Stimulated activated CD8-positive, alpha-beta memory T cell treated with anti-CD3 and anti-CD28 coated beads, Interleukin-12 subunit alpha, Interleukin-12 subunit beta, amount 100 ng/mL, for 1 hour (primary cell): ENCODE results near the gene BTG4.

Experiments used
- DNase-seq: peaks from one replicate; pipeline ENCODE4 v3.0.0-alpha.2; 2020; ENCODE audit warnings: low read depth

BTG4 gene

DNA sequence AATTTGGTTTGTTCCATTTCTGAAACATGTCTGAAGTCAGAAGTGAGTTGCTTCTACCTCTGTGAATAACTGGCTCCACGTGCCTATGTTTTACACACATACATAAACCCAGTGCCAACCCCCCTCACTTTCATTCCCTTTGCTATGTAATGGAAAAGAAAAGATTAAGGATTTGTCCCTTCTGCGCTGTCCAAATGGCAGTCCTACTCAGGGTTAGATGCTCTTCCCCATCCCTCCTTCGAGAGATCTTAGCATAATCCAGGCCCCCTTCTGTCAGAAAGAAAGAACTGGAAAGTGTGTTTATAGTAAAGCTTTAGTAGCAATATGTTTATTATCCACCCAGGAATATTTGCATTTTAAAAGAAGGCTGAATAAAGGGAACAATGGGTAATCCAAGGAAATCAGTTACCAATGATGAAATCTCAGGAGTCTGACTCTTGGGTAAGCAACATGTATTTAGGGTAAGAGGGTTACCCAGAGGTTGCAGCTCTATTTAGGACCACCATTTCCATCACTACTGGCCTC is 25.2 kb upstream of the BTG4 start:
- DNase-seq, result no peak

DNA sequence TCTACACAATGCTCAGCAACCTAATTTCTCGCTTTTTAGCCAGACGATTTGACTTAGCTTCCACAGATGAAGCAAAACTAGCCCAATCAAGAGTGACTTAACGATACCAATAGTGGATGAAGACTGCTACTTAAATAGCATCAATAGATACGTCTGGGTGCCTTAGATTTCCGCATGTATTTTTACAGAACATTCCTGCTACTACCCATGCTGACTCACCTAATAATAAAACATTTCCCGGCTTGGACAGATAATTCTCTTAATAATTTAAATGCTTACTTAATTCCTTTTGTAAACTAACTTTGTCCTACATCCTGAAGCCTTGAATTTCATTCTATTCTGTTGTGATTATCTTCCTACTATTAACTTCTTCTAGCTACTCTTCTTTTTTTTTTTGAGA is 23.1 kb upstream of the BTG4 start:
- DNase-seq, result no peak

DNA sequence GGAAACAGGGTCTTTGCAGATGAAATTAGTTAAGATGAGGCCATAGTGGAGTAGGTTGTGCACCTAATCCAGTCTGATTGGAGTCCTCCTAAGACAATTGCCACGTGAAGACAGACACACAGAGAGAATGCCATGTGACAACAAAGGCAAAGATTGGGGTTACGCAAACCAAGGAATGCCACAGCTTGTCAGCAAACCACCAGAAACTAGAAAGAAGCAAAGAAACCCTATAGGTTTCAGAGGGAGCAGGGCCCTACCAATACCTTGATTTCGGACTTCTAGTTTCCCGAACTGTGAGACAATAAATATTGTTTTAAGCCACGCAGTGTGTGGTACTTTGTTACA is 20.2 kb upstream of the BTG4 start:
- no peak for DNase-seq

DNA sequence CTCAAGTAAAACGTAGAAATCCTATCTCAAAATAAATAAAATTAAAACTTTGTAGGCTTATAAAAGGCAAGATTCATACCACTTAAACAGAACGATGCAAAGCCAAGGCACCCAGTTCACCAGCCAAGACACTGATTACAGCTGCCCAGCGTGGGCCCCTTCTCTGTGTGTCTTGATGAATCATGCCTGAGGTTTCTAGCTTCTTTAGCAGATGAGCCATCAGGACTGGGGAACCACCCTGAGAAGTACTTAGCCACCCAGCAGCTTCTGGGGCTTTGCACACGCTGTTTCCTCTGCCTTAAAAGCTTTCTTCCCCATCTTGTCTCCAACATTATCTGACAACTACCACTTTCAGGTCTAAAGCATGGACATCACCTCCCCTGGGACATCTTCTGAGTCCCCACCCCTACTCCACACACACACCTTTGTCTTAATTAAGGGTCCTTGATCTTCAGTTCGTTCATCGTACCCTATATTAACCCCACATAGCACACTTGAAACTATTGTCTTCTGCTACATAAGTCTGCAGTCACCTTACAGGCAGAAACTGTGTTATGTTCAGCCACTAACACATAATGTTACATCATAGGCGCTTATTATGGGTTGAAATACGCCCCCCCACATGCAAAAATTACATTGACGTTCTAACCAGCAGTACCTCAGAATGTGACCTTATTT is 19.6 kb upstream of the BTG4 start:
- DNase-seq, result peak; percentile 33

DNA sequence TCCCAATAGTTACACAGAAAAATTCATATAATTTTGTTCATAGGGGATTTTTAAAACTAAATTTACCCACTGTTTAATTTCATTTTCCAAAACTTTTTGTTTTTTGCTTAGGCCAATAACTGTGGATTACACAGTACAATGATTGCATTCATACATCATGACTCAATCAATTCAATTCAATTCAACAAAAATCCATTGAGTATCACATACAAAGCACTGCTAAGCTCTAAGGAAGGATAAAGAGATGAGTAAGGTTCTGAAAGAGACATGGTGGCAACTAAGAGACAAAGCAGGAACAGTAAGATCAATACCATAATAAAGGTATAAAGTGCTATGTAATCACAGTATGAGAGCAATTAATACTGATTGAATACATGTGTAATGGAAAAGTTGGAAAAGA is 18.9 kb upstream of the BTG4 start:
- no peak for DNase-seq

DNA sequence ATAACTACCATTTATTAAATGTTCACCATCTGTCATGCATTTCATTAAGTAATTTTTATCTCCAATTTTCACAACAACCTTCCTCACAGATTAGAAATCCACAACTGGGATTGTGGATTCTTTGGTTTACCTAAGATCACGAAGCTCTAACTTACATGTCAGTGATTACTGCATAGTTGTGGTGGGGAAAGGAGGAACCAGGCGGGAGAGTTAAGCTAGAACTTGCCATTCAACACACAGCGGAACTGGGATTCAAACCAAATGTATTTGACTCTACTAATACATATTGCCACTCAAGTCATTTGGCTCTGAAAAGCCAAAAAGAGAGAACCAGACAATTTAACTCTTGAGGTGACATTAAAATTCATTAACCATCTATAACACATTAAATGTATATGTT is 17.9 kb upstream of the BTG4 start:
- no peak for DNase-seq

DNA sequence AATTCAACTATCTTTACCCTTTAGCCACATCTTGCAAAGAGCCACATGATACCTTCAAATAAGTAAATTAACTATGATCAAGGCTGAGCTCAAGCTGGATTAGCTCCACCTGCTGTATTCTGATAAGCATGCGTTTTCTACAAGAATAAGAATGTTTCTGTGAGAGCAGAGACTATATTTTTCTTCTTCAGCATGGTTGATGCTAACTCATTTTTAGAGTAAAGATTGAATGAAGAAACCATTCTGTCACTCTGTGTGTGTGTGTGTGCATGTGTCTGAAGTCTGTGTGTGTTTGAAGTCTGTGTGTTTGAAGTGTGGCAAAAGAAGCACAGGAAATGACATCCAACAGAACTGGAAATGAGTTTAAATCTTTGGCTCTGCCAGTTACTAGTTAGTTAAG is 16.4 kb upstream of the BTG4 start:
- no peak for DNase-seq

DNA sequence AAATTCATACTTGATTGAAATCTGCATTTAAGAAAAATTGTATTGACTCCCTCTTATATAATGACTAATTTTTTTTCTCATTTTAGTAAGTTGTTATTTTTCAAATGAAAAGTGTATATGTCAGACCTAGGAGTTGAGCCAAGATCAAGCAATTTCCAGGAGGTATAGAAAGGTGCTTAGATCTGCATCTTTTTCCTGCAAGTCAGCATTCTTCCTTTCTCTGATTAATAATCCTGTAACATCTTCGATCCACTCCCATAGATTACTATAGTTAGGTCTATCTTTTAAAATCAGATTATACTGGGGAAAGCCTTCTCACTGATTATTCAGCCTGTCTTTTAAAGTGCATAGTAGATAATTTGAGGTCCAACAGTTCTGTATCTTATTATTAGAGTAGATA is 15.1 kb upstream of the BTG4 start:
- DNase-seq, result no peak

DNA sequence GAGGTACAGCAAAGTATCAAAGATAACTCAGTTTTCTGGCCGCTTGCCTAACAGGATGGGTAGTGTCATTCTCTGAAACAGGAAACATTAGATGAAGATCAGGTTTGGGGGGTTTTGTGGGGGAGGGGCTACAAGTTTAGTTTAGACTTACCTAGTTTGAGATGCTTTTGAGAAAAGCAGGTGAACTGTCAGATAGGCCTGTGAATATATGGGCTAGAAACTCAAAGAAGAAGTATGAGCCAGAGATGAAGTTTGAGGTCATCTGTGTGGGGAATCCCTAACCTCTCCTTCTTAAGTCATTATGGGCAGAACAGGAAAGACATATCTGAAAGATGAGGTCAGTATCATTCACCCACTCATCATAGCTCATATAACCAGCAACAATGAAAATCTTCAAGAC is 14.3 kb upstream of the BTG4 start:
- no peak for DNase-seq

DNA sequence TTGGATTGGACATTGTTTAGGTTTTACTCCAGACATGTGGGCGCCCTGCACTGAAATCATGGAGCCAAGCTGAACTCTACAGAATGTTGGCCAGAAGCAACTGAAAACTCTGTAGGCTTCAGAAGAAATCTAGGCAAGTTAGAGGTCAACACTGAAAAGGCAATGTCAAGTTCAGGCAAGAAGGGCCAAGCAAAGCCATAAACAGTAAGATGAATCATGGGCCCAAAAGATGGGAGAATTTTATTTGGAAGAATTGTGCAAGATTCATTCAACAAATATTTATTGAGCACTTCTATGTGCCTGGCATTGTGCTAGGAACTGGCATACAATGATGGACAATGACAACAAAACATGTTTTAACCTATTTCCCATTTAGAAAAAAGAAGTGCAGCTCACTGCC is 13.3 kb upstream of the BTG4 start:
- no peak for DNase-seq

DNA sequence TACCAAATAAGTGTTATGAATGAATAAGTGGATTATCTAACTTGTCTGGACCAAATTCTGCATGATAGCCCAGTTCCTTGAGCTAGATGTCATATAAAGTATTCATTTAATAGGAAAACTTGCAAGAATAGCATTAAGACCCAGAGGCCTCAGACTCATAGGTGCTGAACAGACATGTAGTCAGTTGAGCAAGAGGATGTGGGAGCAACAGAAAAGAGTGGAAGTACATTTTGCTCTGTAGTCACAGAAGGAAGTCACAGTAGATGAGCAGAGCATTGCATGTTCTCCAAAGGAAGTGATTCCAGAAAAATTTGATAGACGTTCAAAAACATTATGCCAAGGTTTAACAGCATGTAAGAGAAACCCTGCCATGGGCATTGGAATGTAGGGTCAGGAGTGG is 11.9 kb upstream of the BTG4 start:
- no peak for DNase-seq

DNA sequence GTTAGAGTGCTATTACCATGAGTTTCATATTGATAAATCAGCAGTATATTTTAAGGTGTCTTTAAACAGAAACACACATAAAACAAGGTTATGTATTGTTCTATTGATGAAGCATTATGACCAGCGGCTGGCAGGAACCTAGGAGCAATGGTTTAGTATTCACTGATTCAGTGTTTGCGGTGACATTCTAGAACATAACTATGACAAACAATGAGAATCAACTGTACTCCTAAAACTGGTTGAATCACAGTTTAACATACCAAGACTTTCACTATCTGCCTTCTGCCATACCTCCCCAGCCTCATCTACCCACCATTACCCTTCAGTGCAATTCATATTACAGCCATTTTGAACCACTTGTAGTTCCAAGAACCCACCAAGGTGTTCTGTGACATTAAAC is 11.2 kb upstream of the BTG4 start:
- no peak for DNase-seq

DNA sequence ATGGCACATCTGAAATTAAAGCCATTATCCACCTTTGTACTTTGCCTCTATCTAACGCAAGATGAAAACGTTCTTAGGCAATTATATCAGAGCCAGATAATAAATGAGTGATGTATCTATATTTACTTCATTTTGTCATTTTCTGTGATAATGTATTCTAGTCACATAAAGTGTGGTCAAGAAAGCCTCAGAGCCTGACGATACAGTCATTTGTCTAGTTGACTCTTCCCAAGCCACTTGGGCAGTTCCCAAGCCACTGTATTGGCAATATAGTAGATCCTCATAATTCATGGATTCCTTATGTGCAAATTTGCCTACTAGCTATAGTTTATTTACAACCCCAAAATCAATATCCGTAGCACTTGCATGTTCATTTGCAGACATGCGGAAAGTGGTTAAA is 10.2 kb upstream of the BTG4 start:
- DNase-seq, result no peak

DNA sequence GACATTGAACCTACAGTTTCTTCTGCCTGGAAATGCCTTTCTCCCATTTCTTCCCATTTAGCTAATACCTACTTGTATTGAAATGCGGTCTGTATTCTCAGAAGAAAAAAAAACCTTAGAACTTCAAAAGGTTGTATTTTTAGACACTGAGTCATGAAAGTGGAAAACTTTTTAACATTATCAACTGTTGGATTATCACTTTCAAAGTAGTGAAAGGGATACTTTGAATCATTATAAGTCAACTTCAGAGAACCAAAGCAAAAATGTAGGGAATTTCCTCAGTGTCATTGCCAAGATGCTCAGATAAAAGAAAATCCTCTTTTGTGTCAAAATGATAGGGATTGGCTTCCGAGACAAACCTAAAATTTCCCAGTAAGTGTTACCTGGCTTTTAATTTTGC is 8.9 kb upstream of the BTG4 start:
- DNase-seq, result no peak

DNA sequence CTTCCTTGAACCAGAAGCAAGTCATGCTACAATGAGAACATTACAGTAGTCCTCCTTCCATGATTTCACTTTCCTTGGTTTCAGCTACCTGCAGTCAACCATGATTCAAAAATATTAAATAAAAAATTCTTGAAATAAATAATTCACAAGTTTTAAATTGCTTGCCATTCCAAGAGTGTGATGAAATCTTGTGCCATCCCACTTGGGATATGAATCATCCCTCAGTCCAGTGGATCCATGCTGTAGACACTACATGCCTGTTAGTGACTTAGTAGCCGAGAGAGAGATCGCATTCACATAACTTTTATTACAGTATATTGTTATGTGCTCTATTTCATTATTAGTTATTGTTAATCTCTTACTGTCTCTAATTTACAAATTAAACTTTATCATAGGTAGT is 8.4 kb upstream of the BTG4 start:
- DNase-seq, result no peak

DNA sequence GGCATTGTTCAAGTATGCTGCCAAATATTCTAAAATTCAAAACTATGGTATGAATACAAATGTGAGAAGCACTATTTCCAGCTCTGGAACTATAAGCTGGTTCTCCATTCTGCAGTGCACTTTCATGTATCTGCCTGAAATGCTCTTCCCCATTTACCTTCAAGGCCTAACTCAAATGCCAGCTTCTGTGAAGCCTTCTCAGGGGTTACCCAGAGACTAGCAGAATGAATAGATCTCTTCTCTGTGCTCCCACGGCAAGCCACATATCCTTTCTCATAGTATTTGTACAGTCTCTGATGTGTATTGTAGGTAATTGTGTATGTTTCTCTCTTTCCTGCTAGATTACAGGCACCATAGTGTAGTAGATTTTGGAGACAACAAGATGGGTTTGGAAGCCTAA is 6.5 kb upstream of the BTG4 start:
- no peak for DNase-seq

DNA sequence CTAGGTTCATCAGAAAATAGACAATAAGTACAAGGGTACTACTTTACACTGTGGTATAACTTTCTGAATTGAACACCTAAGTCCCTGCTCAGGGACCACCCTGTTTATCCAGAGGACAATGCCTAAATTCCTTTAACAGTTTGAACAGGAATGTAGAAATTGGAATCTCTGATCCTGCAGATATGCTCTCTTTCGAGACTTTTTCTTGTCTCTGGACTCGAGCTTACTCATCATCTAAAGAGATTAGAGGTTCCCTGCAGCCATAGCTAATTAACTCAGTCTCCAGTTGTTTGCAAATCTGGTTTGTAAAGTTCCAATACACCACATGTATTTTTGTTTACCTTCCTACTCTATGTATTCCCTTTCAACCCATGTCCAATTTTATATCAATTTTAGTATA is 3.4 kb upstream of the BTG4 start:
- DNase-seq, result no peak

DNA sequence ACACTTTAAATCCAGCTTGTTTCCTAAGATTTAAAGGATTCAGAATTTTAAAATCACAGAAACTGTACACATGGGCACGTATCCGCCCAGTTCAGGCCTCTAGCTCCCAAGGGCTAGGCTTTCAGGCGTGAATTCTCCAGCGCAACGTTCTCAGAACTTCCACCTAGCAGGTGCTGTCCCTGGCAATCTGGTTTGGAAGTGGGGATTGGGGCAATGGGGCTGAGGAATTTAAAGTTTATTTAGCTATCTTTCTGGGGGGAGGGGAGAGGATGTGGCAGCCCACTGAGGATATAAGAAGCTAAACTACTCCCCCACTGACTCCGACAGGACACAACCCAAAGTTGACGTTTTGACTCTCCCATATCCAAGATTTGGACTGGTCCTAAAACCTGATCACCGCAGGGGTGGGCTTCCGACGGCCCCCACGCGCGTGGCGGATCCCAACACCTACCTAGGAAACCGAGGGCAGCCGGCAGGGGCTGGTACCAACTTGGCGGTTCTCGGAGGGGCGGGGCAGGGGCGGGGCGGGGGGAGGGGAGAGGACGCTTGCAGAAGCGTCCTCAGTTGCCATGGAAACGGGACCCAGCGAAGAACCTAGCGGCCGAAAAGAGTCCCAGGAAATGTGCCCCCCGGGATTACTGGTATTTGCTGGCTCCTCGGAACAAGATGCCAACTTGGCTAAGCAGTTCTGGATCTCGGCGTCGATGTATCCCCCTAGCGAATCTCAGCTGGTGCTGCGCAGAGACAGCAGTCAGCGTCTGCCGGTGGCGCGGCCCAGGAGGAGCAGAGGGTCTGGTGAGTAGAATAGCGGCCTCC is 2.2 kb upstream of the BTG4 start, which contains the start of gene HOATZ:
Gene HOATZ (plus strand): TSS at position 563 of the 816 bp plus-strand sequence. CDS start 7 bp downstream, at position 570.
- DNase-seq, result no peak

DNA sequence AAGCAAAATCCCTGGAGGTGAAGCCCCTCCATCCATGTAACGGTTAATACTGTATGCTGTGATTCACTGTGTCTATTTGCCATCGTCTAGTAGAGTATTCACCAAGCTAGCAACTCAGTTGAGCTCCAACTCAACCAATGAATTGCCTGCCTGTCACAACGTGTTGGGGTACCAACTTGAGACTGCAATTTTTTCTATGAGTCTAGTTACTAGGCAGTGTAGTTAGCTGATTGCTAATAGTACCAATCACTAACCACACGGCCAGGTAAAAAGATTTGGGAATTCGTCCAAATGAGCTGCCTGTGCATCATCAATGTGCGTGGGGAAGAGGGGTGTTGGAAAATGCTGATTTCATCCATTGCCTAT is 1.0 kb upstream of the BTG4 start:
- DNase-seq, result no peak

DNA sequence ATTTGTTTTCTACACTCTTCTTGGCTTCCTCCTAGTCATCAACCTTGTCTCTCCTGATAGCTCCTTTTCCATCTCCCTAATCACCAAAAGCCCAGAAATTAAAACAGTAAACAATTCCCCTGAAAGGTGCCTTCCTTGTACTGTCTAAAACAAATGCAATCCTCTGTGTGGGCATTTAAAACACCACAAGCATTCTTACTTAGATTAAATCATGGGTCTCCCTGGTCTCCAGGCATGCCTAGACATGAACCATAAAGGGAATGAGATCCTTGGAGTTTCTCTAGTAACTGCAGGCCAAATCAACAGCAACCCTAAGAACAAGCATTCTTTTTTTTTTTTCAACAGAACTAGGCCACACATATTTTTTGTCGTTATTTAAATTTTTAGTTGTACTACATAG is 1.9 kb downstream of the BTG4 start:
- DNase-seq, result no peak

DNA sequence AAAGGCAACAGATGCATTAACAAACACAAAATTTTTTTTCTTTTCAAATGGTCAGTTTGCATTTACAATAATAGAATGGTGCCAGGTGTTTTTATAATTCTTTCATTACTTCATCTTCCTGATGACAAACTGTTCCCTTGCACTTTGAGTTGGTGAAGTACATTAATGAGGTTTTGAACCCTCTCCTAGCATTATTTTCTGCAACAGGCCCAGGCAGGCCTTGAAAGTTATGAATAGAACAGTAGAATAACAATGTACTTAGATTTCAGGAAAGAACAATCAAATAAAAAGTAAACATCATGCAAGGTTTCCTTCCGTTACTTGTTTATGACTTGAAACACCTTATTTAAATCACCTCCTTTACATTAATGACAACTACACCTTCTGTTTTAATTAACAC is 9.6 kb downstream of the BTG4 start:
- no peak for DNase-seq

DNA sequence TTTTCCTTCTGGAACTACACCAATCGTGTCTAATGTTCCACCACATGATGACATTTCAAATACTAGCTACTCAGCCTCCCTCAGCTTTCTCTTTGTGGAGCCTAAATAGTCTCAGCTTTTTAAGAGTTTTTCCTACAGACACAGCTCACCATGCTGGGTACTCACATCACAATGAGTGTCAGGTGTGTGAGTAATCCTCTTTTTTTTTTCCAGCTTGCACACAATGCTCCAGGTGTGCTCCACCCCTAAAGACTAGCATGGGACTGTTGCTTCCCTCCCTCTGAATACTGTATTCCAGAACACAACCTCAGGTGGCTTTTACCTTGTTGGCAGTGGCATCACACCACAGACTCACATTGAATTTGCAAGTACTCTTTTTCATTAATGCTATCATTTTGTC is 11.7 kb downstream of the BTG4 start:
- DNase-seq, result no peak

DNA sequence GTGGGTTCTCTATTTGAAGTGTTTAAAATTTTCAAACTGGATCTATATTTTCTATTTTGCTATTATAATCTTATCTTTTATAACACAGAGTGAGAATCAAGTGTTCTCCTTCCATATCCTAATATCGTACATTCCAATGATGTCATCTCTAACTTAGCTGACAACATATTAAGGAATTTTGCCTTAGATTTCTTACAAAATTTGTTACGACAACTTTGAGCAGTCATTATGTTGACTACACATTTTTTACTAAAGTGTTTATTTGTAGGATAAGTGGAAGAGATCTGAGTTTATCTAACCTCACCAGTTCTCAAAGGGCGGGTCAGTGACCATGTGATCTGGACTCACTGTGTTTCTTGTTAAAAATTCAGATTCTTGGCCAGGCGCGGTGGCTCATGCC is 12.7 kb downstream of the BTG4 start:
- DNase-seq, result no peak

DNA sequence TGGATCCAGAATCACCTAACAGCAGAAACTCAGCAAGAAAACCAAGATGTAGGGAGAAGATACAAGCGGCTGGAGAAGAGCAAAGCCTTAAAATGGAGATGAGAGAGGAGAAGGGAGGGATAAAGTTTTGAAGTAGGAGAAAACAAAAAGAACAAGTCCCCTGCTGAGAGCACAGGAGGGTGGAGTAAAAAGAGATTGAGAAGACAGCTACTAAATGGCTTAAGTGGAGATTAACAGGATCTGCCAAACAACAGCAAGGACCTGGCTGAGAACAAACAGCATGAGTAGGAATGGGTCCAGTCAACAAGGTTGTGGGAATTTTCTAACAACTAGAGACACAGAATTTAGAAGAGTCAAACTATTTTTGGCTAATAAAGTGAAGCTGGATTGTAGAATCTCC is 18.1 kb downstream of the BTG4 start:
- no peak for DNase-seq
